A549 treated with DMSO at 1 μM for 4 hours (cell line): ENCODE measurements around the gene EYA3. TPM values are rescaled to one million over a fixed set of nuclear protein-coding genes. Genes with fewer than 3 reads are reported as not detected.

Source experiments
- total RNA-seq: library from RNA; stranded (reverse); fragments of 200-300 nt; extraction: Qiagen RNA extraction; gene quantifications from 5 replicates; pipeline ENCODE4 v1.2.3, GENCODE V29; 2022; ENCODE audit warnings: low read depth

The EYA3 gene
- 6.5 to 7.8 TPM (median 7.2 TPM) in 5 replicates for total RNA-seq

DNA sequence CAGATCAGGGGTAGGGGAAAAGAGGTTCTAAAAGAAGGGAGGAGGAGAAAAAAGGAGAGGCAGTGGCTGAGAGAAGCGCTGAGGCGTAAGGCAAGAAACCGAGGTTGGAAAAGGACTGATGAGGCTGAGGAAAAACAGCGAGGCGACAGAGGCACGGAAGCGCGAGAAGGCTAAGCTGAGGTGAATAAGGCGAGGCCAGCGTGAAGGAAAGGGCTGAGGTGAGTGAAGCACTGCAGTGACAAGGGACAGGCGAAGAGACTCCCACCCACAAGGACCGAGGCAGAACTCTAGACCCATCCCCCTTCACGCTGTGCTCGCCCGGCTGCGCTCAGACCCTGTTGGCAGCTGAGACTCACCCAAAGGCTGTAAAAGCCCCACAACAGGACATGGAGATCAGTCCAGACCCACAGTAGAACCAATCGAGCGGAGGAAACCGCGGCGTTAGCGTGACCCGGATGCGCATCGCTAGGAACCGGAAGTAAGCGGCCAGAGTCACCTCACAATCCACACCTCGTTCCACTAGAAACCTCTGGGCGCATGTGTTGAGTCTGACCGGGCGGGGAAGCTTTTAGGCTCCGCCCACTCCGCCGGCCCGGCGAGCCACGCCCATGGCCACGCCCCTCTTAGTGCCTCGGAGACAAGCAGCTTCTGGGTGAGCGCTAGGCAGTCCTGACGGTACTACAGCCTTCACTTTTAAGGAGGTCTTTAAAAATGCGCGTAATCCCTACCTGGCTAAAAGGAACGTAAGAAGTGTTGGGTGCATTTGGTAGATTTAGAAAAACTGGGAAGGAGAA, at the start of gene EYA3:
TSS of gene EYA3 (minus strand) at position 443 of the 794 bp plus-strand sequence. CDS start 30,584 bp downstream, outside the sequence.

DNA sequence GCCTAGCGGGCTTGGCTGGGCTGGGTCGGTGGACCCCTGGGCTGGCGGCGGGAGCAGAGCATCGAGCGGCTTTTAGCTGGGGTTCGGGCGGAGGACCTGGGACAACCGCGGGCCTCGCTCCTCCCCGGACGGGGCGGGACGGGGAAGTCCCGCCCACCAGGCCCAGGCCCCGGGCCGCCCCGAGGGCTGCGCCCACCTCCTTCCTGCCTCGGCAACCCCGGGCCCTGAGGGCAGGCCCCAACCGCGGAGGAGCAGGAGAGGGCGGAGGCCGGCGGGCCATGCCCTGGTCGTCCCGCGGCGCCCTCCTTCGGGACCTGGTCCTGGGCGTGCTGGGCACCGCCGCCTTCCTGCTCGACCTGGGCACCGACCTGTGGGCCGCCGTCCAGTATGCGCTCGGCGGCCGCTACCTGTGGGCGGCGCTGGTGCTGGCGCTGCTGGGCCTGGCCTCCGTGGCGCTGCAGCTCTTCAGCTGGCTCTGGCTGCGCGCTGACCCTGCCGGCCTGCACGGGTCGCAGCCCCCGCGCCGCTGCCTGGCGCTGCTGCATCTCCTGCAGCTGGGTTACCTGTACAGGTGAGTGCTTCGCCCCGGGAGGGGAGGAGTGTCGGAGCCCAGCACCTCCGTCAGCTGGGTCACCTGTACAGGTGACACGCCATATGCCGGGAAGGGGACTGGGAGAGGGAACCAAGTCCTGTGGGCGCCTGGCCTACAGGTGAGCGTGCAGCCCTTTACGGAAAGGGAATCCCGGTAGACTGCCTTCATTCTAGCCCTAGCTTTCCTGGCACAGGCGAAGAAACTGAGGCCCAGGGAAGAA, 128.4 kb downstream of the EYA3 start, which contains the start of gene XKR8:
TSS of gene XKR8 (plus strand) at position 182 of the 812 bp plus-strand sequence. CDS start at position 279, 97 bp downstream.

DNA sequence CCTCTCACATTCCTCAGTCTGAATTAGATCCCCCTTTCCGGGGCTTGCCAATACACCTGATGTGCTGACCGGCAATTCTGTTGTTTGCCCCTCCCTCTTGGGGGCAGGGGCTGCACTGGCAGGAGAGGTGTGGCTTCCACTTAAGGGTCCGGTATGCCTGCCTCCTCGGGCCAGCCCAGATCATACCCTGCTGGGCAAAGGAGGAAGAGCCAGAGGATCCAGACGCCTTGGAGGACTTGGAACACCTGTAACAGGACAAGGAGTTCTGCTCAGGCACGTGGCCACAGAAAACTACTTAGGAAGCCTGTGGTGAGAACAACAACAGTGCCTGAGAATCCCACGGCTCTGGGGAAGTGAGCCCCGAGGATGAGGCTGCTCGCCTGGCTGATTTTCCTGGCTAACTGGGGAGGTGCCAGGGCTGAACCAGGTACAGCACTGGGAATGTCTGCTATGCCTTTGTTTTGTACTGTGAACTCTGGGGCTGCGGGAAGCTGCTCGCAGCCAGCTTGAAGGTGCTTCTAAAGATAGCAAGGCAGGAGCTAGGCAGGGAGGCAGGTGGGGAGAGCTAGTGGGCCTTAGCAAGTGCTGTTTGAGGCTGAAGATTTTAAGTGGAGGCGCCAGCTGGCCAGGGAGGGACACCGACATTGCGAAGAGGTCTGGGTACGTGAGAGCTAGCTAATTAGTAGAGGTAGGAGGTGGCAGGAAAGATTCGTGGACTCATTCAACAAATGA, 153.4 kb downstream of the EYA3 start, which contains the start of gene SMPDL3B:
TSS of gene SMPDL3B (plus strand) at position 183 of the 732 bp plus-strand sequence. CDS start at position 367, 184 bp downstream.

Other genes with a start within 250 kb of the EYA3 start
- gene THEMIS2, start 216.1 kb downstream of the EYA3 start, total RNA-seq = 0.40 to 1.7 TPM (median 0.83 TPM) in 5 replicates
- gene RPA2, start 174.0 kb downstream of the EYA3 start, total RNA-seq = 36.8 to 42.7 TPM (median 40.2 TPM) in 5 replicates
- gene SMPDL3B, start 153.6 kb downstream of the EYA3 start, total RNA-seq = 1.1 to 1.6 TPM (median 1.3 TPM) in 5 replicates
- 4.4 to 6.9 TPM (median 5.1 TPM) in 5 replicates for gene XKR8, start 128.6 kb downstream of the EYA3 start, total RNA-seq
- 0.24 to 0.38 TPM (median 0.29 TPM) in 5 replicates for gene PTAFR, start 88.1 kb upstream of the EYA3 start, total RNA-seq
- gene DNAJC8, start 144.4 kb upstream of the EYA3 start, total RNA-seq = 72.1 to 75.8 TPM (median 74.5 TPM) in 5 replicates
- 146 to 180 TPM (median 161 TPM) in 5 replicates for gene ATP5IF1, start 147.5 kb upstream of the EYA3 start, total RNA-seq
- 7.7 to 10.1 TPM (median 8.3 TPM) in 5 replicates for gene SESN2, start 170.9 kb upstream of the EYA3 start, total RNA-seq
- 15.5 to 21.1 TPM (median 18.7 TPM) in 5 replicates for gene MED18, start 240.4 kb upstream of the EYA3 start, total RNA-seq